HG02588 (cell line): ENCODE measurements around the gene ZNF385B.

ENCODE experiments used
- ATAC-seq: cut with Tn5 transposase; IDR thresholded peaks from one replicate; pipeline ENCODE4 v1.9.1; 2021; ENCODE audit warnings: mild to moderate bottlenecking, moderate library complexity; ENCODE audit not compliant: unreplicated experiment

ZNF385B gene

GRCh38 chr2:179749210-179749609 is 112.2 kb downstream of the ZNF385B start:
- no peak for ATAC-seq

GRCh38 chr2:179746981-179747380 is 114.4 kb downstream of the ZNF385B start:
- ATAC-seq, result no peak

GRCh38 chr2:179745635-179746256 is 115.7 kb downstream of the ZNF385B start:
- ATAC-seq, result no peak

- no peak for ATAC-seq
Observed at GRCh38 chr2:179744401-179744800, 117.0 kb downstream of the ZNF385B start.

GRCh38 chr2:179741317-179741716 is 120.1 kb downstream of the ZNF385B start:
- no peak for ATAC-seq

GRCh38 chr2:179729966-179730365 is 131.4 kb downstream of the ZNF385B start:
- ATAC-seq, result no peak

GRCh38 chr2:179726461-179727180 is 134.8 kb downstream of the ZNF385B start:
- no peak for ATAC-seq

GRCh38 chr2:179724403-179724802 is 137.0 kb downstream of the ZNF385B start:
- ATAC-seq, result no peak

GRCh38 chr2:179720173-179720772 is 141.1 kb downstream of the ZNF385B start:
- ATAC-seq, result no peak

- no peak for ATAC-seq
Observed at GRCh38 chr2:179715871-179716270, 145.5 kb downstream of the ZNF385B start.

GRCh38 chr2:179715196-179715595 is 146.2 kb downstream of the ZNF385B start:
- ATAC-seq, result no peak

GRCh38 chr2:179712825-179713224 is 148.6 kb downstream of the ZNF385B start:
- no peak for ATAC-seq

- no peak for ATAC-seq
Observed at GRCh38 chr2:179711375-179711774, 150.0 kb downstream of the ZNF385B start.

GRCh38 chr2:179703702-179704101 is 157.7 kb downstream of the ZNF385B start:
- no peak for ATAC-seq

GRCh38 chr2:179702912-179703311 is 158.5 kb downstream of the ZNF385B start:
- ATAC-seq, result no peak

- ATAC-seq, result no peak
Observed at GRCh38 chr2:179701524-179702110, 159.8 kb downstream of the ZNF385B start.

GRCh38 chr2:179695486-179695885 is 165.9 kb downstream of the ZNF385B start:
- ATAC-seq, result no peak

- ATAC-seq, result no peak
Observed at GRCh38 chr2:179694963-179695362, 166.4 kb downstream of the ZNF385B start.

GRCh38 chr2:179692610-179693009 is 168.8 kb downstream of the ZNF385B start:
- ATAC-seq, result no peak

- ATAC-seq, result no peak
Observed at GRCh38 chr2:179692043-179692442, 169.4 kb downstream of the ZNF385B start.

GRCh38 chr2:179691235-179691634 is 170.2 kb downstream of the ZNF385B start:
- no peak for ATAC-seq
